Astrocyte of the cerebellum (primary cell): ENCODE measurements around the gene CNTRL.
"Not testable (repeated sequence)": the region's sequence is repeated elsewhere in the genome, so short reads cannot be mapped to it uniquely, and the experiment has no call there.

Experiments used
- DNase-seq: peaks from one replicate; pipeline ENCODE4 v3.0.0-alpha.2; 2011; ENCODE audit warnings: low read depth
- H3K4me3 ChIP-seq: 2 replicates; pipeline ENCODE4 v1.5.1; 2011; ENCODE audit warnings: mild to moderate bottlenecking, low read depth, low read length, moderate library complexity
- CTCF ChIP-seq: IDR thresholded peaks from 2 replicates; pipeline ENCODE4 v1.5.1; 2012; ENCODE audit warnings: low read length, low read depth, moderate library complexity, mild to moderate bottlenecking; ENCODE audit errors: missing control alignments
- in situ Hi-C: cut with HindIII; loops from 2 replicates; pipeline ENCODE4 v1.10.0; 2017; ENCODE audit warnings: low sequenced_read_pairs

The CNTRL gene

GRCh38 chr9:121074370-121075250 lies at the start of gene CNTRL:
Gene CNTRL (plus strand): TSS chr9:121074955. CDS start chr9:121088327, 13,372 bp downstream.
- in situ Hi-C loops: no loop called here
- H3K4me3 ChIP-seq: peak within 1 kb of the TSS; percentile 82
- peak; percentile 58 for DNase-seq
- TF ChIP-seq CTCF: no peak

GRCh38 chr9:121026260-121026691 lies 48.5 kb upstream of the CNTRL start:
- in situ Hi-C loops: no loop called here
- TF ChIP-seq CTCF: no peak
- no peak overlapping the region for H3K4me3 ChIP-seq
- no peak for DNase-seq

GRCh38 chr9:121026768-121027167 lies 48.0 kb upstream of the CNTRL start:
- no peak for TF ChIP-seq CTCF
- H3K4me3 ChIP-seq: no peak overlapping the region
- no peak for DNase-seq
- in situ Hi-C loops: no loop called here

- H3K4me3 ChIP-seq, in situ Hi-C loops, DNase-seq: not testable (repeated sequence)
Observed at GRCh38 chr9:121028285-121028684, 46.5 kb upstream of the CNTRL start.

GRCh38 chr9:121029469-121029868 lies 45.3 kb upstream of the CNTRL start:
- in situ Hi-C loops: no loop called here
- TF ChIP-seq CTCF: no peak
- no peak for DNase-seq
- no peak overlapping the region for H3K4me3 ChIP-seq

GRCh38 chr9:121034529-121034928 lies 40.2 kb upstream of the CNTRL start:
- no peak overlapping the region for H3K4me3 ChIP-seq
- no peak for TF ChIP-seq CTCF
- in situ Hi-C loops: no loop called here
- no peak for DNase-seq

GRCh38 chr9:121035717-121036116 lies 39.0 kb upstream of the CNTRL start:
- in situ Hi-C loops, DNase-seq, H3K4me3 ChIP-seq: not testable (repeated sequence)

GRCh38 chr9:121038362-121038761 lies 36.4 kb upstream of the CNTRL start:
- DNase-seq: no peak
- no peak overlapping the region for H3K4me3 ChIP-seq
- in situ Hi-C loops: no loop called here
- no peak for TF ChIP-seq CTCF
